NCI-H774 (cell line): ENCODE results near the gene SERPINE3.

ENCODE experiments used
- DNase-seq: peaks from one replicate; lab custom pipeline; 2025; lab: John Stamatoyannopoulos, UW

The SERPINE3 gene

GRCh38 chr13:51363625-51364024 is 24.1 kb downstream of the SERPINE3 start:
- DNase-seq, result no peak

GRCh38 chr13:51364404-51365008 is 25.0 kb downstream of the SERPINE3 start:
- DNase-seq, result no peak

- no peak for DNase-seq
Observed at GRCh38 chr13:51370116-51370515, 30.6 kb downstream of the SERPINE3 start.

GRCh38 chr13:51370811-51371210 is 31.3 kb downstream of the SERPINE3 start:
- DNase-seq, result no peak

- no peak for DNase-seq
Observed at GRCh38 chr13:51371768-51372399, 32.4 kb downstream of the SERPINE3 start.

DNA sequence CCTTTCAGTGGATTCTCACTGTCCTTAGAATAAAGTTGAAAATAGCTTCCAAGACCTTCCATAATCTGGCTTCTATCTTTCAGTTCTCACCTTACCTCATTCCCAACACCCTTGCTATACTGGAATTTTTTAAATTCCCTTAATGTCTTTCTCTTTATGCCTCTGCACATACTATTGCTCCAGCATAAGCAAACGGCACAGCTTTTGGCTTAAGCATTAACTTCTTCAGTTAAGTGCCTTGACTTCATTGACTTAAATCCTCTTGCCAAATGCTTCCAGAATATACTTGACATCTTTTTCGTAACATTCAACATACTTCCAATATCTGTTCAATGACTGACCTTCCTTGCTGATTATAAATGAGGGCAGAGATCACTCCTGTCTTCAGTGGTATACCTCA is 34.0 kb downstream of the SERPINE3 start:
- DNase-seq, result no peak

- peak; percentile 17 for DNase-seq
Observed at GRCh38 chr13:51380269-51380668, 40.8 kb downstream of the SERPINE3 start.

DNA sequence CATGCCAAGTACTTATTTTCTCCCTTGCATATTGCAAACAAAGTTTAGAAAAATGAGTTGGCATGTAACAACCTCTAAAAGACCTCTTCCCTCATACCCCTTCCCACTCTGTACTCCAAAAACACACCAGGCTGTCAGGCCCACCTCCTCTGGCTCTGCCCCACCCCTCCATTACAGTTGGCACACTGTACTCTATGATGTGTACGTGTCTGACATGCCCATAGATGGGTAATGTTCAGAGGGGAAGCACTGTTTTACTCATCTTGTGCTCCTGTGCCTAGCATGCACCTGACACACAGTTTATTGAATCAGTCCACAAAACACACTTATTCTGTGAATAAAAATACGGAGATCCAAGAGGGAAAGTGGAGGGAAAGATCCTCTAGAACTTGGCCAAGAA is 45.6 kb downstream of the SERPINE3 start:
- DNase-seq, result no peak

DNA sequence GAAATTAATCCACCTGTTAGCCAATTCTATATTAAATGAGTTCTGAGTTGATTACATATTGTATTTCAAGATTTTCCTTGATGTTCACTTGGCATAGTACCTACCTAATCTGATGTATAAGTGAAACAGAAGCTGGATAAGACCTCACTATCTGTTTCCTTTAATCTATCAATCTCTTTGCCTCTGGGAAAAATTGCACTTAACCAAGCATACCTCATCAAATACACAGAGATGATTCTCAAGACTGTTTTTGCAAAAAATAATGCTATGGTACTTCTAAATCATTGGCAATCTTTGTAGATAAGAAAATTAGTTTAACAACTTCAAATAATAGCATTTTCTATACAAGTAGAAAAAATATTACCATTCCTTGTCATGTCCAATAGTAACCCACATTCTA is 55.2 kb downstream of the SERPINE3 start:
- no peak for DNase-seq

GRCh38 chr13:51396352-51396751 is 56.9 kb downstream of the SERPINE3 start:
- DNase-seq, result no peak

GRCh38 chr13:51397262-51397941 is 57.9 kb downstream of the SERPINE3 start:
- DNase-seq, result no peak

GRCh38 chr13:51405176-51405575 is 65.7 kb downstream of the SERPINE3 start:
- DNase-seq, result no peak

GRCh38 chr13:51412431-51412830 is 72.9 kb downstream of the SERPINE3 start:
- no peak for DNase-seq
